ENCODE data around the gene ANKH.

Gene ANKH

GRCh38 chr5:14777932-14778791 lies 93.4 kb downstream of the ANKH start:
- H3K27ac ChIP-seq, result no peak overlapping the region
- no peak for TF ChIP-seq CTCF (IDR thresholded peaks at IDR 0.05)
- no peak overlapping the region for H3K4me3 ChIP-seq
- DNase-seq (ENCODE audit: low spot score), result no peak

DNA sequence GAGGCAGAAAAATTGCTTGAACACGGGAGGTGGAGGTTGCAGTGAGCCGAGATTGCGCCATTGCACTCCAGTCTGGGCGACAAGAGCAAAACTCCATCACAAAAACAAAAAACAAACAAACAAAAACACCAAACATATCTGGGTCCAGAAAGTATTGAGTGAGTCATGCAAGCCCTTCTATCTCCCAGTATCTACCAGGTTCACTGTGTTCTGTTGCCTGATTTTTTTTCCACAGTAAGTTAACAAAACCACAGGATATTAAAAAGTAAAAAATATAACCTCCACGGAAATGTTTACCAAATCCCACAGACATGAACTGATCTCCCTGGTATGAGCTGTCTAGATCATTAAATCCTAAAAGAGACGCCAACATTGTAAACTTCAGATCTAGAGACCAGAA lies 94.4 kb downstream of the ANKH start:
- no peak overlapping the region for H3K27ac ChIP-seq
- H3K4me3 ChIP-seq, result no peak overlapping the region
- TF ChIP-seq CTCF (IDR thresholded peaks at IDR 0.05), result no peak
- no peak for DNase-seq (ENCODE audit: low spot score)

DNA sequence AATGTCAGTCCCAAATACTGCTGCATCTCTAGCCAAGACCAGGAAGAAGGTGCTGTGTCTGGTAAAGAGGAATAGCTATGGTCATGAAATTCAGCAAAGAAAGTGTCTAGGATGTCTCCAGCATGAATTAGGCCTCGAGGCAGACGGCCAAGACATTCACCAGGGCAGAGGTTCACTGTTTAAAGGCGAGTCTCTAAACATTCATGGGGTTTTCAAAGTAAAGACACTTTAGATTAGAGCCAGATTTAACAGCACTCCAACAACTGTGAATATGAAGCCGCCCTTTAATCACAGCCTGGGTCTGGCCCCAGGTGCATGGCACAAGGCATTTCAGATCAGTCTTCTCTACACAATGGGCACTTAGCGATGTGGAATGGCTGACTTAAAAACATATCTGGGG lies 95.0 kb downstream of the ANKH start:
- Histone ChIP-seq H3K27ac (no peak overlapping the region), H3K4me3 (no peak overlapping the region)
- DNase-seq (ENCODE audit: low spot score), result no peak
- no peak for TF ChIP-seq CTCF (IDR thresholded peaks at IDR 0.05)

GRCh38 chr5:14775857-14776256 lies 95.7 kb downstream of the ANKH start:
- H3K27ac ChIP-seq, result no peak overlapping the region
- no peak overlapping the region for H3K4me3 ChIP-seq
- DNase-seq (ENCODE audit: low spot score), result no peak
- TF ChIP-seq CTCF (IDR thresholded peaks at IDR 0.05), result no peak

DNA sequence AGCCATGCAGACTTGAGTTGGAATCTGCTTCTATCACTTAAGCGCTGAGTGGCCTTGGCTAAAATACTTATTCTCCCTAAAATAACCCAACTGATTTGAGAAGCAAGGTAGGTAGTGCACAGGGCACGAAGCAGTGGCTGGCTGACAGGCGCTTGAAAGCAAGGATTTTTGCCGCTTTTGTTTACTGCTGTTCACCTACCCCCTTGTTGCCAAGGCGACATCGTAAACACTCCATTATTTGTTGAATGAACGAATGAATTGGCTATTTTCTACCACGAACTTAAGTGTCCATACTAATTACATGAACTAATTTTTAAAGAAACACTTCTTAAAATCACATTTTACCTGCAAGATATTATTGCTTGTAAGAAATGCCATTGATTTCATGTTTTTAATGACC lies 98.0 kb downstream of the ANKH start:
- Histone ChIP-seq H3K4me3 (no peak overlapping the region), H3K27ac (no peak overlapping the region)
- DNase-seq (ENCODE audit: low spot score), result no peak
- no peak for TF ChIP-seq CTCF (IDR thresholded peaks at IDR 0.05)

GRCh38 chr5:14771972-14772371 lies 99.6 kb downstream of the ANKH start:
- no peak overlapping the region for H3K27ac ChIP-seq
- DNase-seq (ENCODE audit: low spot score), result no peak
- TF ChIP-seq CTCF (IDR thresholded peaks at IDR 0.05), result no peak
- H3K4me3 ChIP-seq, result no peak overlapping the region

- no peak for DNase-seq (ENCODE audit: low spot score)
- TF ChIP-seq CTCF (IDR thresholded peaks at IDR 0.05), result no peak
- Histone ChIP-seq H3K27ac (no peak overlapping the region), H3K4me3 (no peak overlapping the region)
Observed at GRCh38 chr5:14771189-14771588, 100.4 kb downstream of the ANKH start.
